H1 (cell line): ENCODE results near the gene GRIN2C. TPM values are rescaled to one million over a fixed set of nuclear protein-coding genes. Genes with fewer than 3 reads are reported as not detected.

Experiments
- CBX8 ChIP-seq: fragments of 300-800, 300-1000 bp; sonication (generic); IDR thresholded peaks from 2 replicates; pipeline ENCODE4 v1.7.1; 2016; ENCODE audit warnings: low read depth, low read length, borderline replicate concordance
- SAP30 ChIP-seq: fragments of 300-600 bp; sonication (generic); IDR thresholded peaks from 2 replicates; pipeline ENCODE4 v1.7.1; 2012; ENCODE audit warnings: low read length, moderate library complexity, mild to moderate bottlenecking, inconsistent platforms; ENCODE audit not compliant: insufficient read depth, insufficient replicate concordance
- polyA plus RNA-seq, 7 experiments: library from polyadenylated mRNA; depleted of rRNA in 3 of 7; stranded (reverse) in 5 of 7; unstranded in 2 of 7; fragments of >200 nt in 5 of 7; fragments of 200-250 nt in 2 of 7; gene quantifications; 1 replicate in 5 of 7; 2 replicates in 1 of 7; 4 replicates in 1 of 7; pipeline versions ENCODE4 v1.2.1 to v1.2.3, GENCODE V29; 2011 to 2013; ENCODE audit warnings: missing spikeins in 2 of 7, mixed read lengths in 2 of 7
- total RNA-seq: library from RNA; stranded (reverse); fragmentation: NEBNext Ultra II Directional; extraction: Animal tissue kit (Norgen Biotek cat#: 25700); gene quantifications from 2 replicates; pipeline ENCODE4 v1.2.1, GENCODE V29; 2021

Gene GRIN2C
- total and polyA plus RNA-seq, 2 of the 8 experiments (the other 6 are each of a cell fraction or from before 2014, with no cell fraction given): 0.06 to 0.07 TPM

DNA sequence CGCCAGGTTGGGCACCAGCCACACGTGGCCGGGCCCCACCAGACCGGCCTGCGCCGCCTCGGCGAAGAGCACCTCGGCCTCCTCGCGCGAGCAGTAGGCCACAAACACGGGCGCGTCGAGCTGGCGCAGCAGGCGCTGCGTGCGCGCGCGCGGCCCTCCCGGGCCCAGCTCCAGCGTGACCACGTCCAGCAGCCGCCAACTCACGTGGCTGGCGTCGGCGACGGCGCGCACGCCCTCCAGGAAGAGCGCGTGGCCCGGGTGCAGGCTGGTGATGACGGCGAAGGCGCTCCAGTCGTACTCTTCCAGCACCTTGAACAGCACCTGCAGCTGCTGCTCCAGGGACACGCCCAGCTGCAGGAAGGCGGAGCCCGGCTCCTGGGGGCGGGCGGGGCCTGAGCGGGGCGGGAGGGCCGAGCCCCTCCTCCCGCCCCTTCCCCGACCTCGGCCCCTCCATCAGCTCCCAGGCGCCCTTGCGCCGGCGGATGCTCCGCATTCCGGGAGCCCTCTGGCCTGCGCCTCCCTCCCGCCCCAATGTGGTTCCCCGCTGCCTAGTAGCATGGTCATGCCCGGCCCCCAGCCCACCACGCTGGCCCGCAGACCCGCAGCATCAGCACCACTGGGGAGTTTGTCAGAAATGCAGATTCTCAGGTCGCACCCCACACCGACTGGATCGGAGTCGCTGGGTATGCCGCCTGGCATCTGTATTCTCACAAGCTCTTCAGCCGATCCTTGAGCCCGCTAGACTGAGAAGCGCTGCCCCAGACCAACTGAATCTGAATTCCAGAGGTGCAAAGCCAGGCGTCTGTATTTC, 7.2 kb downstream of the GRIN2C start (continued):
- TF ChIP-seq CBX8: no peak
- no peak for TF ChIP-seq SAP30
